GM12878 (cell line): Measurements from ENCODE around the gene RAET1G. TPM values are rescaled to one million over a fixed set of nuclear protein-coding genes. Genes with fewer than 3 reads are reported as not detected.

ENCODE experiments used
- ATAC-seq: fragments of 200-7000 bp; cut with Tn5 transposase; 3 replicates; pipeline ENCODE4 v1.9.1; 2020; ENCODE audit warnings: mild to moderate bottlenecking, moderate library complexity
- BruUV-seq: library from RNA; stranded (reverse); fragments of 400-500 nt; replicated peaks from 2 replicates; lab custom pipeline; 2021; lab: Mats Ljungman, UMichigan
- CTCF ChIA-PET: fragments of 300-600 bp; sonication (Branson Sonifier 250); formaldehyde crosslinking; extraction: SDS; loops from one replicate; lab custom pipeline; 2021; ENCODE audit warnings: inconsistent platforms; lab: Yijun Ruan, JAX
- POLR2A ChIA-PET: fragments of 350-600 bp; formaldehyde crosslinking; extraction: SDS; loops from one replicate; lab custom pipeline; 2021; ENCODE audit warnings: inconsistent platforms; lab: Charles Lee
- RAD21 ChIA-PET: fragments of 300-600 bp; sonication (Branson Sonifier 250); formaldehyde crosslinking; loops from one replicate; lab custom pipeline; 2023; ENCODE audit warnings: antibody characterized with exemption; ENCODE audit not compliant: unreplicated experiment; lab: Charles Lee
- SMC1A ChIA-PET: fragments of 300-600 bp; sonication (Branson Sonifier 250); formaldehyde crosslinking; loops from one replicate; lab custom pipeline; 2023; ENCODE audit not compliant: unreplicated experiment, uncharacterized antibody; lab: Charles Lee
- DNase-seq: peaks from one replicate; pipeline ENCODE4 v3.0.0-alpha.2; 2011; ENCODE audit warnings: low read depth, low spot score
- FAIRE-seq: peaks from 3 replicates; lab custom pipeline; 2011; peaks lifted over from hg19 to GRCh38; lab: Jason Lieb, UNC
- H2AFZ ChIP-seq: 2 replicates; pipeline ENCODE4 v1.6.0; 2011; ENCODE audit warnings: low read depth, low read length, control low read depth; ENCODE audit not compliant: control insufficient read depth
- H3K27ac ChIP-seq: 2 replicates; pipeline ENCODE4 v1.5.1; 2011; ENCODE audit warnings: control low read depth; ENCODE audit not compliant: control insufficient read depth, insufficient read depth
- H3K27me3 ChIP-seq, 2 experiments: replicated peaks in 1 of 2; 2 replicates each; pipeline versions ENCODE4 v1.6.0 to v1.6.1; 2011; ENCODE audit warnings: low read length in 1 of 2; ENCODE audit not compliant: control insufficient read depth in 2 of 2, insufficient read depth in 2 of 2
- H3K36me3 ChIP-seq, 2 experiments: 2 replicates each; pipeline ENCODE4 v1.5.1; 2011; ENCODE audit warnings: low read length in 1 of 2; ENCODE audit not compliant: control insufficient read depth in 2 of 2, insufficient read depth in 2 of 2
- H3K4me1 ChIP-seq: 2 replicates; pipeline ENCODE4 v1.6.1; 2011; ENCODE audit warnings: mild to moderate bottlenecking, low read length, moderate library complexity, mixed read lengths; ENCODE audit not compliant: control insufficient read depth, insufficient read depth
- H3K4me2 ChIP-seq: 2 replicates; pipeline ENCODE4 v1.6.0; 2011; ENCODE audit warnings: control low read depth; ENCODE audit not compliant: control insufficient read depth, insufficient read depth
- H3K4me3 ChIP-seq: fragments of 200-600 bp; sonication (generic); 2 replicates; pipeline ENCODE4 v1.5.1; 2016
- H3K79me2 ChIP-seq: 2 replicates; pipeline ENCODE4 v1.6.0; 2011; ENCODE audit warnings: low read length; ENCODE audit not compliant: control insufficient read depth, insufficient read depth
- H3K9ac ChIP-seq: 2 replicates; pipeline ENCODE4 v1.8.0; 2011; ENCODE audit warnings: low read length, control low read depth, mixed read lengths; ENCODE audit not compliant: control insufficient read depth, insufficient read depth
- H3K9me3 ChIP-seq: replicated peaks from 3 replicates; pipeline ENCODE4 v1.5.1; 2011; ENCODE audit warnings: mild to moderate bottlenecking, low read length; ENCODE audit not compliant: control insufficient read depth, insufficient read depth
- H4K20me1 ChIP-seq: 2 replicates; pipeline ENCODE4 v1.6.0; 2011; ENCODE audit not compliant: control insufficient read depth, insufficient read depth
- CREM ChIP-seq: IDR thresholded peaks from 2 replicates; pipeline ENCODE4 v1.6.1; 2014; ENCODE audit warnings: antibody characterized with exemption, low read depth
- E2F8 ChIP-seq: fragments of 450-650 bp; IDR thresholded peaks from 2 replicates; pipeline ENCODE4 v1.6.1; 2018; ENCODE audit warnings: mild to moderate bottlenecking, low read depth, moderate library complexity; ENCODE audit not compliant: partially characterized antibody
- EP300 ChIP-seq, 2 experiments: fragments of 150-350 bp in 1 of 2; IDR thresholded peaks; 2 replicates each; pipeline ENCODE4 v1.6.1; 2011 to 2012; ENCODE audit warnings: low read depth in 2 of 2, low read length in 2 of 2, borderline replicate concordance in 1 of 2, improper control_type of control experiment in 1 of 2, inconsistent platforms in 1 of 2; ENCODE audit not compliant: control insufficient read depth in 1 of 2
- FOXM1 ChIP-seq: IDR thresholded peaks from 2 replicates; pipeline ENCODE4 v1.6.1; 2012; ENCODE audit warnings: low read depth, mild to moderate bottlenecking, inconsistent platforms, low read length, moderate library complexity
- GATAD2B ChIP-seq: fragments of 450-650 bp; conservative IDR thresholded peaks from 2 replicates; pipeline ENCODE4 v1.6.1; 2017; ENCODE audit warnings: low read depth, mild to moderate bottlenecking, moderate library complexity
- HCFC1 ChIP-seq: fragments of 150-350 bp; IDR thresholded peaks from 2 replicates; pipeline ENCODE4 v1.6.1; 2014; ENCODE audit warnings: low read length
- IRF4 ChIP-seq: IDR thresholded peaks from 2 replicates; pipeline ENCODE4 v1.6.1; 2011; ENCODE audit warnings: low read depth, low read length
- MEF2B ChIP-seq: fragments of 450-650 bp; IDR thresholded peaks from 2 replicates; pipeline ENCODE4 v1.6.1; 2018; ENCODE audit warnings: mild to moderate bottlenecking, moderate library complexity; ENCODE audit not compliant: partially characterized antibody, poor library complexity, severe bottlenecking
- MTA2 ChIP-seq: fragments of 450-650 bp; IDR thresholded peaks from 2 replicates; pipeline ENCODE4 v1.6.1; 2016; ENCODE audit warnings: low read depth, mild to moderate bottlenecking, moderate library complexity
- MTA3 ChIP-seq: IDR thresholded peaks from 2 replicates; pipeline ENCODE4 v1.6.1; 2012; ENCODE audit warnings: low read length, inconsistent platforms, borderline replicate concordance
- MYB ChIP-seq: fragments of 150-350 bp; IDR thresholded peaks from 2 replicates; pipeline ENCODE4 v1.6.1; 2014; ENCODE audit warnings: mild to moderate bottlenecking, low read depth, low read length, borderline replicate concordance
- NFXL1 ChIP-seq: fragments of 450-650 bp; IDR thresholded peaks from 2 replicates; pipeline ENCODE4 v1.6.1; 2017; ENCODE audit warnings: antibody characterized with exemption, mild to moderate bottlenecking, borderline replicate concordance
- NR2C1 ChIP-seq: fragments of 450-650 bp; IDR thresholded peaks from 2 replicates; pipeline ENCODE4 v1.6.1; 2017; ENCODE audit warnings: antibody characterized with exemption, mild to moderate bottlenecking, moderate library complexity
- NRF1 ChIP-seq: conservative IDR thresholded peaks from 2 replicates; pipeline ENCODE4 v1.6.1; 2011; ENCODE audit warnings: mild to moderate bottlenecking, low read depth, low read length, improper control_type of control experiment
- PAX8 ChIP-seq: fragments of 450-650 bp; IDR thresholded peaks from 2 replicates; pipeline ENCODE4 v1.6.1; 2017; ENCODE audit warnings: mild to moderate bottlenecking, moderate library complexity
- RCOR1 ChIP-seq: conservative IDR thresholded peaks from 2 replicates; pipeline ENCODE4 v1.6.1; 2012; ENCODE audit warnings: low read depth, low read length, improper control_type of control experiment
- ZNF622 ChIP-seq: fragments of 450-650 bp; IDR thresholded peaks from 2 replicates; pipeline ENCODE4 v1.6.1; 2017; ENCODE audit warnings: mild to moderate bottlenecking, inconsistent platforms
- ZZZ3 ChIP-seq: IDR thresholded peaks from 2 replicates; pipeline ENCODE4 v1.6.1; 2011; ENCODE audit warnings: low read depth; ENCODE audit not compliant: control insufficient read depth, insufficient read length
- WGBS: methylation state at CpG from one replicate; pipeline ENCODE4 v1.1.6; 2016; ENCODE audit warnings: low lambda C conversion rate; ENCODE audit not compliant: insufficient replicate concordance, insufficient coverage; ENCODE audit errors: missing lambda C conversion rate; 5-methylcytosine and 5-hydroxymethylcytosine counted together
- in situ Hi-C: fragments of 300-500 bp; cut with MboI; formaldehyde crosslinking; loops from 9 replicates; pipeline ENCODE4 v1.14.3; 2018; ENCODE audit warnings: mixed read lengths
- intact Hi-C: fragments of 100-400 bp; cut with micrococcal nuclease; formaldehyde crosslinking; loops from one replicate; pipeline ENCODE4 v1.14.2; 2022; ENCODE audit not compliant: unreplicated experiment
- polyA plus RNA-seq, 11 experiments: library from polyadenylated mRNA; depleted of rRNA in 4 of 11; unstranded in 6 of 11; stranded (reverse) in 5 of 11; fragments of >200 nt; fragmentation: Nextera tagmentation in 4 of 11; fragmentation: Illumina TruSeq in 1 of 11; extraction: Ambion mirVana in 4 of 11; extraction: Trizol in 1 of 11; gene quantifications; 1 replicate in 1 of 11; 2 replicates in 10 of 11; pipeline versions ENCODE4 v1.2.1 to v1.2.3, GENCODE V29; 2011 to 2016; ENCODE audit warnings: inconsistent platforms in 2 of 11, missing spikeins in 2 of 11, low read depth in 1 of 11
- total RNA-seq, 4 experiments: library from RNA; depleted of rRNA in 3 of 4; stranded (reverse); fragments of >200 nt in 3 of 4; fragmentation: Illumina TruSeq in 1 of 4; extraction: Trizol in 1 of 4; gene quantifications; 2 replicates each; pipeline versions ENCODE4 v1.2.1 to v1.2.3, GENCODE V29; 2013 to 2021
- TF ChIP-seq, protein P1 (sequence below): fragments of 450-650 bp; IDR thresholded peaks from 2 replicates; pipeline ENCODE4 v1.6.1; 2017; ENCODE audit warnings: antibody characterized with exemption, mild to moderate bottlenecking, moderate library complexity

RAET1G gene
- total and polyA plus RNA-seq, 10 of the 15 experiments (the other 5 are each of a cell fraction or from before 2014, with no cell fraction given) = not detected

DNA sequence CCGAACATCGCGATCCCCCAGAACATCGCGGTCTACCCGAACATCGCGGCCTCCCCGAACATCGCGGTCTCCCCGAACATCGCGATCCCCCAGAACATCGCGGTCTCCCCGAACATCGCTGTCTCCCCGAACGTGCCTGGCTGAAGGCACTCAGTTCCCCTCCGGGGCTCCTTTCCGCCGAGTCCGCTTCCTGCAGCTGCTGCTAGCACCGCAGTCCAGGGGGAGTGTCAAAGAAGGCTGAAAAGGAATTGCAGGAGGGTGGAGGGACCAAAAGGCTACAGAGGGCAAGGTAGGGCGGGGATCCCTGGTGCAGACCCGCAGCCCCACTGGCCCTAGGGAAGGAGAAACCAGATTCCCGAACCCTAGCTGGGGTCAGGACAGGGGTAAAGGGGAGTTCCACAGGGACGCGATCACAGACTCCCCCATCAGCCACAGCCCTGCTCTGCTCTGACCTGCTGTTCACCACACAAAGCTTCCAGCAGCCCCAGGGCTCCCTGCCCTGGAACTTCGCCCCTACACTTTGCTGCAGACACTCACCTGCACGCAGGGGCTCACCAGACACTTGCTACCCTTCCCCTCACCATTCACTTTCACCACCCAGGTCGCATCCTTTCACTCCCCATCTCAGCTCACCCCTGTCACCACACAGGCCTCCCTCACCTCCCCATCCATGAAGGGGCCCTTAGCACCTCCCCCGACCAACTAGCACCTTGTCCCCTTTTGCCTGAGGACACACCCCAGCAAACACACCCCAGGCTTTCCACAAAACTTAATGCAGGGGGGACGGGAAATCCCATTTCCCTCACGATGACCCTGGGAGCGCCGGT is 42.5 kb upstream of the RAET1G start:
- ChIA-PET SMC1A (no interaction called here), CTCF (no interaction called here), RAD21 (no interaction called here), POLR2A (no interaction called here)
- peaks cover 7% of the 10 kb centered on the region for H3K4me1 ChIP-seq
- no peaks in the 10 kb centered on the region for H4K20me1 ChIP-seq
- intact Hi-C loops = no loop called here
- TF ChIP-seq, protein P1, sequence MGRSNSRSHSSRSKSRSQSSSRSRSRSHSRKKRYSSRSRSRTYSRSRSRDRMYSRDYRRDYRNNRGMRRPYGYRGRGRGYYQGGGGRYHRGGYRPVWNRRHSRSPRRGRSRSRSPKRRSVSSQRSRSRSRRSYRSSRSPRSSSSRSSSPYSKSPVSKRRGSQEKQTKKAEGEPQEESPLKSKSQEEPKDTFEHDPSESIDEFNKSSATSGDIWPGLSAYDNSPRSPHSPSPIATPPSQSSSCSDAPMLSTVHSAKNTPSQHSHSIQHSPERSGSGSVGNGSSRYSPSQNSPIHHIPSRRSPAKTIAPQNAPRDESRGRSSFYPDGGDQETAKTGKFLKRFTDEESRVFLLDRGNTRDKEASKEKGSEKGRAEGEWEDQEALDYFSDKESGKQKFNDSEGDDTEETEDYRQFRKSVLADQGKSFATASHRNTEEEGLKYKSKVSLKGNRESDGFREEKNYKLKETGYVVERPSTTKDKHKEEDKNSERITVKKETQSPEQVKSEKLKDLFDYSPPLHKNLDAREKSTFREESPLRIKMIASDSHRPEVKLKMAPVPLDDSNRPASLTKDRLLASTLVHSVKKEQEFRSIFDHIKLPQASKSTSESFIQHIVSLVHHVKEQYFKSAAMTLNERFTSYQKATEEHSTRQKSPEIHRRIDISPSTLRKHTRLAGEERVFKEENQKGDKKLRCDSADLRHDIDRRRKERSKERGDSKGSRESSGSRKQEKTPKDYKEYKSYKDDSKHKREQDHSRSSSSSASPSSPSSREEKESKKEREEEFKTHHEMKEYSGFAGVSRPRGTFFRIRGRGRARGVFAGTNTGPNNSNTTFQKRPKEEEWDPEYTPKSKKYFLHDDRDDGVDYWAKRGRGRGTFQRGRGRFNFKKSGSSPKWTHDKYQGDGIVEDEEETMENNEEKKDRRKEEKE = no peak
- TF ChIP-seq MTA2 = no peak
- TF ChIP-seq GATAD2B = no peak
- no peak for TF ChIP-seq ZNF622
- no peak for TF ChIP-seq E2F8
- no peak for TF ChIP-seq HCFC1
- TF ChIP-seq NRF1 = no peak
- TF ChIP-seq MTA3 = no peak
- no peak for TF ChIP-seq MEF2B
- TF ChIP-seq NR2C1 = no peak
- TF ChIP-seq ZZZ3 = no peak
- no peak for TF ChIP-seq RCOR1
- TF ChIP-seq CREM = no peak
- no peak for TF ChIP-seq MYB
- TF ChIP-seq EP300 (IDR thresholded peaks at IDR 0.05; ENCODE audit: borderline replicate concordance in 1 of 2, control insufficient read depth in 1 of 2, low read depth in 2 of 2, low read length in 2 of 2) = no peak
- TF ChIP-seq FOXM1 = no peak
- no peak for TF ChIP-seq PAX8
- TF ChIP-seq IRF4 = no peak
- TF ChIP-seq NFXL1 = no peak
- in situ Hi-C loops = no loop called here
- DNase-seq = no peak
- H3K79me2 ChIP-seq = no peaks in the 10 kb centered on the region
- H3K36me3 ChIP-seq = no peaks in the 10 kb centered on the region
- H3K4me3 ChIP-seq = no peak overlapping the region
- H3K27ac ChIP-seq = no peak overlapping the region
- no TSS peak for BruUV-seq
- 24% methylated on average over 38 of the region's 38 CpGs for WGBS
- H2AFZ ChIP-seq = no peak overlapping the region
- 0 out of 2 replicates have a peak overlapping the region, but pooled peaks have one; percentile 9 for H3K4me2 ChIP-seq
- FAIRE-seq = no peak
- peaks cover 17 to 21% of the 10 kb centered on the region in 2 experiments for H3K27me3 ChIP-seq
- no peak for ATAC-seq
- no peak overlapping the region for H3K9ac ChIP-seq
- H3K9me3 ChIP-seq = peaks cover 17% of the 10 kb centered on the region; the same call in 2 of the 3 replicates
